ENCODE results near the gene PSMB1. TPM values are rescaled to one million over a fixed set of nuclear protein-coding genes. Genes with fewer than 3 reads are reported as not detected.

PSMB1 gene
- total RNA-seq, 1 experiment from 2014 or later, result 215 TPM

DNA sequence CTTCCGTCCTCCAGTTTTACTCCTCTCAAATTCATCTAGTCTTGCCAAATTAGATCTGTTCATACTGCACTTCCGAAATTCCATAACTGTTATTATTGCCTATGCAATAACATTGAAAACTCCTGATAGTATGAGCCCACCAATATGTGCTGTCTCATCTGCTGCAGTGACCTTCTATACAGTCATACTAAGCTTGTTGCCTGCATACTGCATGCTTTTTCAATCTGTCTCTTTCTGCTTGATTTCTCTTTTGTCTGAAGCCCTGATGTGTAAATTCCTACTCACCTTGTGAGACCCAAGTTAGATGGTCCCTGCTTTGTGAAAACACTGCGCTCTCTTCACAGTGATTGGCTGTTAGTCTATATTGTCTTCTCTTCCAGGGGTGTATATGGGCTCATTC lies 2.2 kb upstream of the PSMB1 start (continued):
- TF ChIP-seq, protein P1, sequence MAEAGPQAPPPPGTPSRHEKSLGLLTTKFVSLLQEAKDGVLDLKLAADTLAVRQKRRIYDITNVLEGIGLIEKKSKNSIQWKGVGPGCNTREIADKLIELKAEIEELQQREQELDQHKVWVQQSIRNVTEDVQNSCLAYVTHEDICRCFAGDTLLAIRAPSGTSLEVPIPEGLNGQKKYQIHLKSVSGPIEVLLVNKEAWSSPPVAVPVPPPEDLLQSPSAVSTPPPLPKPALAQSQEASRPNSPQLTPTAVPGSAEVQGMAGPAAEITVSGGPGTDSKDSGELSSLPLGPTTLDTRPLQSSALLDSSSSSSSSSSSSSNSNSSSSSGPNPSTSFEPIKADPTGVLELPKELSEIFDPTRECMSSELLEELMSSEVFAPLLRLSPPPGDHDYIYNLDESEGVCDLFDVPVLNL (CRISPR knock-in tag; IDR thresholded peaks at IDR 0.05; ENCODE audit: borderline replicate concordance, low read depth), result no peak
- no peak for TF ChIP-seq AFF4 (CRISPR knock-in tag; IDR thresholded peaks at IDR 0.05; ENCODE audit: borderline replicate concordance)

DNA sequence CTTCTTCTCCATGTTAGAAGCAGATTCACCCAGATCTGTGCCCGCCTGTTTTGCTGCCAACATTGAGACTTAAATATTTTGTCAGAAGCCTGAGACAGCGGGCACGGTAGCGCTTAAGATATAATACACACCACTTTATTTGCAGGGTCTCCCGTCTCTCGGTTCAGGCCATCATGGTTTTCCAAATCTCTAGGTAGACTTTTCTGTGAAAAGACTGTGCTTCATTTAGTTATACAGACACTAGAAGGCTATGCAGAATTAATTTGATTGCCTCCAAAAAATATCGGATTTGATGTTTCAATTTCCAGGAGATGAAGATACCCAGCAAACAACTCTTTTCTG lies 1.7 kb upstream of the PSMB1 start:
- Mint-ChIP-seq H3K27ac (no peak overlapping the region), H3K36me3 (peaks cover 19% of the 10 kb centered on the region), H3K27me3 (ENCODE audit: low read depth) (no peaks in the 10 kb centered on the region), H3K4me3 (no peak overlapping the region), H3K9me3 (no peaks in the 10 kb centered on the region), H3K4me1 (peaks cover 13% of the 10 kb centered on the region)
- ChIA-PET CTCF (no interaction called here), POLR2A (no interaction called here)
- DNase-seq (ENCODE audit: low spot score), result no peak
- no peak for ATAC-seq
- TF ChIP-seq, protein P1 (CRISPR knock-in tag; IDR thresholded peaks at IDR 0.05; ENCODE audit: borderline replicate concordance, low read depth), result no peak
- TF ChIP-seq CBFB (CRISPR knock-in tag; IDR thresholded peaks at IDR 0.05; ENCODE audit: low read depth), result no peak
- TF ChIP-seq, protein P2, sequence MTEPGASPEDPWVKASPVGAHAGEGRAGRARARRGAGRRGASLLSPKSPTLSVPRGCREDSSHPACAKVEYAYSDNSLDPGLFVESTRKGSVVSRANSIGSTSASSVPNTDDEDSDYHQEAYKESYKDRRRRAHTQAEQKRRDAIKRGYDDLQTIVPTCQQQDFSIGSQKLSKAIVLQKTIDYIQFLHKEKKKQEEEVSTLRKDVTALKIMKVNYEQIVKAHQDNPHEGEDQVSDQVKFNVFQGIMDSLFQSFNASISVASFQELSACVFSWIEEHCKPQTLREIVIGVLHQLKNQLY (CRISPR knock-in tag; IDR thresholded peaks at IDR 0.05), result no peak
- TF ChIP-seq ESRRA (CRISPR knock-in tag; IDR thresholded peaks at IDR 0.05; ENCODE audit: borderline replicate concordance), result no peak
- TF ChIP-seq FOXP1 (CRISPR knock-in tag; IDR thresholded peaks at IDR 0.05; ENCODE audit: borderline replicate concordance), result no peak
- TF ChIP-seq NR3C1 (CRISPR knock-in tag; conservative IDR thresholded peaks at IDR 0.05; ENCODE audit: low read depth), result no peak
- TF ChIP-seq ZNF416 (CRISPR knock-in tag; IDR thresholded peaks at IDR 0.05), result no peak
- TF ChIP-seq AFF4 (CRISPR knock-in tag; IDR thresholded peaks at IDR 0.05; ENCODE audit: borderline replicate concordance), result no peak
- TF ChIP-seq PRRX2 (CRISPR knock-in tag; IDR thresholded peaks at IDR 0.05), result no peak
- no peak for TF ChIP-seq ATF3 (CRISPR knock-in tag; conservative IDR thresholded peaks at IDR 0.05)
- TF ChIP-seq STAT6 (CRISPR knock-in tag; conservative IDR thresholded peaks at IDR 0.05; ENCODE audit: low read depth), result no peak
- no peak for TF ChIP-seq ELF4 (CRISPR knock-in tag; IDR thresholded peaks at IDR 0.05; ENCODE audit: low read depth)
- TF ChIP-seq SMAD3 (CRISPR knock-in tag; IDR thresholded peaks at IDR 0.05; ENCODE audit: borderline replicate concordance), result no peak
- no peak for TF ChIP-seq TEAD1 (CRISPR knock-in tag; IDR thresholded peaks at IDR 0.05)
- TF ChIP-seq IRF1 (CRISPR knock-in tag; IDR thresholded peaks at IDR 0.05), result no peak
- TF ChIP-seq JAZF1 (CRISPR knock-in tag; IDR thresholded peaks at IDR 0.05), result no peak
- no peak for TF ChIP-seq ZNF396 (CRISPR knock-in tag; IDR thresholded peaks at IDR 0.05; ENCODE audit: borderline replicate concordance)
- no peak for TF ChIP-seq ZNF232 (CRISPR knock-in tag; IDR thresholded peaks at IDR 0.05)
